HG03045 (cell line): ENCODE results near the gene KIAA0513.
A peak's percentile ranks its signal among the peaks of the same experiment; 100 is the strongest.
"Not testable (repeated sequence)": the region's sequence is repeated elsewhere in the genome, so short reads cannot be mapped to it uniquely, and the experiment has no call there.

Experiments used
- ATAC-seq: cut with Tn5 transposase; IDR thresholded peaks from one replicate; pipeline ENCODE4 v1.9.1; 2021; ENCODE audit warnings: mild to moderate bottlenecking, moderate library complexity; ENCODE audit not compliant: unreplicated experiment

KIAA0513 gene

GRCh38 chr16:85105475-85105874 lies 77.9 kb downstream of the KIAA0513 start:
- ATAC-seq, result no peak

- ATAC-seq, result no peak
Observed at GRCh38 chr16:85107083-85107482, 79.5 kb downstream of the KIAA0513 start.

DNA sequence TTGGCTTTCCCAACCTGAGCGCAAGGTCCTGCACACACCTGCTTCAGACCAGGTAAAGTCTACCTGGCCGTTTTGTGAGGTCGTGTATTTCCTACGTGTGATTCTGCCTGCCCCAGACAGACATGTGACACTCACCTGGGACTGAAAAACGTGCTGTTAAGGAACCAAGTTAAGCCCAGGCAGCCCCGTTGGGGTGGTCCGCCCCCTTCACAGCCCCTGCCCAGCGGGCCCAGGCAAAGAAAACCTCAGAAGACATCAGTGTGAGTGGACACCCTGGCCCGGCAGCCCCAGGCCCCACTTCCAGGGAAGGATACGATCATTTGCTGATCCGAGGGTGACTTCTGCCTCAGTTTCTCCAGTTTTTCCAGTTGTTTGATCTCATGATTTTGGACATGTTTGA lies 79.9 kb downstream of the KIAA0513 start:
- ATAC-seq, result no peak

GRCh38 chr16:85110105-85110504 lies 82.5 kb downstream of the KIAA0513 start:
- ATAC-seq, result no peak

DNA sequence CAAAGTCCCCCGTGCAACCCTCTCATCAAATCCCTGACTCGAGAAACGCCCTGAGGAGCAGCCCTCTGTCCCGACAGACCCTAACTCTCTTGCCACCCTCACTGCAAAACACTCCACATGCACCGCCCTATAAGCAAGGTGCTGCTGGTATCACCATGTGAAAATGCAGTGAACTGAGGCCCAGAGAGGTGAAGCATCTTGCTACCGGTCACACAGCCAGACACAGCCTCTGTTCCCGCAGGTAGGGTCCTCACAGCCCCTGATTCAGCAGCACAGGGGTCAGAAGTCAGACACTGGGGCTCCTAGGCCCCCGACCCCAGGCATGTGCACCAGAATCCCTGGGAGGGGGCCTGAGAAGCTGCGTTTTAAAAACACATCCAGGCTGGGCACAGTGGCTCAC lies 83.6 kb downstream of the KIAA0513 start:
- ATAC-seq, result no peak

- ATAC-seq, result no peak
Observed at GRCh38 chr16:85112364-85112763, 84.8 kb downstream of the KIAA0513 start, which contains the start of gene CIBAR2. Gene CIBAR2 (minus strand): TSS chr16:85112472. CDS start chr16:85112352, 120 bp downstream.

- no peak for ATAC-seq
Observed at GRCh38 chr16:85113168-85113733, 85.7 kb downstream of the KIAA0513 start.

DNA sequence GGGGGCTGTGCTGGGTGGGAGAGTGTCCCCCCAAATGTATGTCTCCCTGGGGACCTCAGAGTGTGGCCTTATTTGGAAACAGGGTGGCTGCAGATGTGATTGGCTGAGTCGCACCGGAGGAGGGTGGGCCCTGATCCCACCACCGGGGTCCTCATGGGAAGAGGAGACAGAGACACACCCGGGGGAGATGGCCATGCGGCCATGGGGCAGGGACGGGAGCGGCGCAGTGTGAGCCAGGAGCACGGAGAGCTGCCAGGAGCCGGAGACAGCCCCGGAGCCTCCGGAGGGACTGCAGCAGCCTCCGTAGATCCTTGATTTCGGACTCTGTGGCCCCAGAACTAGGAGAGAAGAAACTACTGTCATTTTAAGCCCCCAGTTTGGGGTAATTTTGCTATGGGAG lies 86.3 kb downstream of the KIAA0513 start:
- ATAC-seq, result no peak

- ATAC-seq, result peak; percentile 51
Observed at GRCh38 chr16:85114909-85115567, 87.4 kb downstream of the KIAA0513 start.

- ATAC-seq, result no peak
Observed at GRCh38 chr16:85117418-85117817, 89.8 kb downstream of the KIAA0513 start.

DNA sequence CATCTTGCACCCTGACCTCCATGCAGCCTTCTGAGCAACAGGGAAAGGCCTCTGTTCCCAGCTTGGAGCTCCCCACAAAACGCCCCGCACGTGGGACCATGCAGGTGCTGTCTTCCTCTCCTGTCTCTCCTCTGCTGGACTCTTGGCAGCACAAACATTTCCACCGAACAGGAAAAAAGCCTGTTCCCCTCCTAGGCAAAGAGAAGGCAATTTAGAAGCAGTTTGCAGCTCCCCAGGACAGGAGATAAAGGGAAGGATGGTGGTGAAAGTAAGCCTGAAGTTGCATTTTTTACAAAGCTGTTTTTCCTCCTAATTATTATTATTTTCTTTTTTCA lies 92.4 kb downstream of the KIAA0513 start:
- ATAC-seq, result no peak

DNA sequence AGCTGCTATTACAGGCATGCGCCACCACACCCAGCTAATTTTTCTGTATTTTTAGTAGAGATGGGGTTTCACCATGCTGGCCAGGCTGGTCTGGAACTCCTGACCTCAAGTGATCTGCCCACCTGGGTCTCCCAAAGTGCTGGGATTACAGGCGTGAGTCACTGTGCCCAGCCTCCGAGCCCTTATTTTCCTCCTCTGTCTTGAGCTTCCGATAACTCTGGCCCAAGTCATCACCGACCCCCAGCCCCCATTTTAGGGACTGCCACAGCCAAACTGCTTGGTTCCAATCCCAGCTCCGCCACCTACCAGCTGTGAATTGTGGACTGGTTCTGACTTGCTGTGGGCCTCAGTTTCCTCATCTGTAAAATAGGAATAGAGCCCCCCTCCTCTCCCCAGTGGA lies 95.8 kb downstream of the KIAA0513 start:
- not testable (repeated sequence) for ATAC-seq

DNA sequence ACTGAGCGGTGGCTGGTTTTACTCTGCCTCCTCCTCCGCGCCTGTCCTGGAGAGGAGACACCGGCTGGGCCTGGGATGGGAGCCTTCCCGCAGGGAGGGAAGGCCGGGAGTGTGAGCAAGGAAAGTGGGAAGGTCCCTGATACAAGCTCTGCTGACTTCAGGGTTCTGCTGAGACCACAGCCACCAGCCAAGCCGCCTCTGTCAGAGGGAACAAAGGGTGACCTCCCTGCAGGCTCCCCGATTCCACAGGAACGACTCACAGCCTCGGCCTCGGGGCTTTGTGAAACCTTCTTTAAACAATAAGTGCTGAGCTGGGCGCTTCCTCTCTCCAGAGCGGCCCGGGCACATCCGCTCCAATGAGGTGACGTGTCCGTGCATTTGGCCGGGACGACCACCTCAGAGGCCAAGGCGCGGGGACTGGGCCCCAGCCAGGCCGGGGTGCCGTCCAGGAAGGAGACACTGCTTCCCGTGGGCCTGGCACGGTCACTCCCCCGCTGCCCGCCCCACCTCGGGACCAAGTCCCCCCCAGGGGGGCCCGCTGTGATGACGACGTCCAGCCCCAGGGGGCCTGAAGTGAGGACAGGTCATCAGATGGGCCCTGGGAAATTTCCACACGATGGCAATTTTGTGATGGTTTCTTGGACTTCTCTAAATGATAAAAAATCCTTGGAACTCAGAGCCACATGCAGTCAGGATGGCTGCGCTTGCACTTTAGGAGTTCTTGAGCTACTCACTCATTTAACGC lies 96.5 kb downstream of the KIAA0513 start:
- no peak for ATAC-seq

DNA sequence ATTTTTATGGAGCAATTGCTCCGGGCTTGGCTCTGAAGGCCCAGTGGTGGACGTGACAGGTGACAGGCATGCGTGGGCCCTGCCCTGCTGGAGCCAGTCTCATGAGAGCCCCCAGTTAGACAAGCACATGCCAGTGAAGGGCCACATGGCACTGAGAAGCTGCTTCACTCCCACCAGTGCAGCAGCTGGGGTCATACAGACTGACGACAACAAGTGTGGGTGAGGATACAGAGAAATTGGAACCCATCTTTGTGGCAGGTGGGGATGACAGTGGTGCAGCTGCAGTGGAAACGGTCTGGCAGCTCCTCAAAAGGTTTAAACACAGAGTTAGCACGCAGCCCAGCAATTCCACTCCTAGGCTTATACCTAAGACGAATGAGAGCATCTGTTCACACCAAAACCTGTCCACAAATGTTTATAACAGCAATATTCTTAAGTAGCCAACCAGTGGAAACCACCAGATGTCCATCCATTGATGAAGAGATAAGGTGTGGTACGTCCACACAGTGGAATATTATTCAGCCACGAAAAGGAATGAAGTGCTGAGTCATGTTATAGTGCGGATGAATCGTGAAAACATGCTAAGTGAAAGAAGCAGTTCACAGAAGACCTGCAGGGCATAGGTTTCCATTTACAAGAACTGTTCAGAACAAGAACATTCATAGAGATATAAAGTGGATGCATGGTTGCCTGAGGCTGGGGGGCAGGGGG lies 97.2 kb downstream of the KIAA0513 start:
- ATAC-seq, result no peak

- no peak for ATAC-seq
Observed at GRCh38 chr16:85125570-85126393, 98.2 kb downstream of the KIAA0513 start.

DNA sequence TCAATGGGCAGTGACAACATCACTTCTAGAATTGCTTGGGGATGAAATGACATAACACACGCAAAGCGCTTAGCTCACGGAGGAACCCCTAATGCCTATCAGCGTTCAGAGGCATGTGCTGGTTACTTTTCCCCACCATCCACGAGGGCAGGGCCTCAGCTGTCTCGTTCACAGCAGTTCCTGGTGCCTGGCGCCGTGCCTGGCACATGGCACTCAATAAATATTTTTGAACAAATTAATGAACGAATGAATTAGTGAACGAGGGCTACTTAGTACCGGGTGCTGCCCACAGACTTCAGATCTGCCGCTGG lies 98.8 kb downstream of the KIAA0513 start:
- ATAC-seq, result no peak

GRCh38 chr16:85126705-85127378 lies 99.2 kb downstream of the KIAA0513 start:
- no peak for ATAC-seq

GRCh38 chr16:85127379-85127723 lies 99.8 kb downstream of the KIAA0513 start:
- ATAC-seq, result no peak

DNA sequence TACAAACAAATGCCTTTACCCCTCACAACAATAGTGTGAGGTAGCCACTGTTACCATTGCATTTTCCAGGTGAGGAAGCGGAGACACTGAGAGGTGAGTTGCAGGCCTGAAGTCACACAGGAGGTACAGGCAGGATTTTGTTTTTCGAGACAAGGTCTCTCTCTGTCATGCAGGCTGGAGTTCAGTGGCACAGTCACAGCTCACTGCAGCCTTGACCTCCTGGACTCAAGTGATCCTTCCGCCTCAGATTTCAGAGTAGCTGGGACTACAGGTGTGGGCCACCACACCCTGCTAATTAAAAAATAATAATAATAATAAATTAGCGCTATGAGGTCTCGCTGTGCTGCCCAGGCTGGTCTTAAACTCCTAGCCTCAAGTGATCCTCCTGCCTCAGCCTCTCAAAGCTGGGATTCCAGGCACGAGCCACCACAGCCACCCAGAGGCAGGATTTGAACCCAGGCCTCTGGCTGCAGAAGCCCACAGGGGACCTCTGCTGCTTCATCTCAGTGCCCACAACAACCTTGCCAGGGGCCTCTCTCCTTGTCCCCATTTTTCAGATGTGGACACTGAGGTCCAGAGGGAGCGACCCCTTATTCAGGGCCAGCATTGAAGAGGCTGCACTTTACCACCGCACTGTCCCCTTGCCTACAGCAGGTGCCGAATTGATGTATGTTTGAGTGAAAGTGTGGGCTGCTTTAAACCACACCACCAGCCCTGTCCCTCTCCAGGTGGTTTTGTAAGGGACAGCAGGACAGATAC lies 100.7 kb downstream of the KIAA0513 start:
- ATAC-seq, result no peak
